T1000 (cell line): ENCODE data around the gene FCRLB.
"Not testable (repeated sequence)": the region's sequence is repeated elsewhere in the genome, so short reads cannot be mapped to it uniquely, and the experiment has no call there.

Experiments used
- DNase-seq: peaks from one replicate; lab custom pipeline; 2025; ENCODE audit warnings: mixed read lengths; lab: John Stamatoyannopoulos, UW

The FCRLB gene

DNA sequence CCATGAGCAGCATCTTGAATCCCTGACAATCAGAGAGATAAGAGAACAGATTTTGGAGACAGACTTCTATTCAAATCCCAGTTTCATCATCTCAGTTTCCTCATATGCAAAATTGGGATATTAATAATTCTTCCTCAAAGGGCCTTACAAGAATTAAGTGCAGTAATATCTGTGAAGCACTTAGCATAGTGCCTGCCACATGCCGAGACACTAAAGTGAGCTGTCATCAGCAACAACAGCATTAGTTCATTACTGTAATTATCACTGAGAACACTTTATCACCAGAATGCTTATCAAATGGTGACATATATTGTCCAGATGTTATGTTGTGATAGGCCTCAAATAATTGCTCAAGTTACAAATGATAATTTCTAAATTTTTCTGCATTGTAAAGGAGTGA, 922 bp upstream of the FCRLB start:
- DNase-seq = no peak

DNA sequence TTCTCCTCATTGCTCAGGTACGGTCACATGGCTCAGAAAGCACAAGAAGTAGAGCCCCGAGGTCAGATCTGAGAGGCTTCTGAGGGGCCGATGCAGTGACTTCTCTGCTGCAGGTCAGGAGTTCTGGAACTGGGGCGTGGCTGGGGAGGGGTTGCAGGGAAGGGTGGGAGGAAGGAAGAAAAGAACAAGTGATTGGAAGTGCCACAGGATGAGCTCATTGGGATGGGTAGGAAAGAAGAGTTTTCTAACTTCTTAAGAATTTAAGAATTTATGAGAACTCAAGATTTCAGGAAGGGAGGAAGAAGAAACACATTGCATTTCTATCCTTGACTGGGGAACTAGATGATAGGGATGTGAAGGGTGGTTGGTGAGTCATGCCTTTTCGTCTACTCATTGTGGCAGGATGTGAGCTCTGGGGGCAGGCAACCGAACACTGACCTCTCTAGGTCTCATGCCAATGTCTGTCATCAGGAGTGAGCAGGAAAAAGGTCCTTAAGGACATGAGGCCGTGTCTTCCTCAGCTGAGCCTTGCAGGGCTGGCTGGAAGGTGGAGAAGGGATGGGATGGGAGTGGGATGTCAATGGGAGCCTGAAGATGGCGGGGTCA, 497 bp downstream of the FCRLB start:
- DNase-seq = no peak

DNA sequence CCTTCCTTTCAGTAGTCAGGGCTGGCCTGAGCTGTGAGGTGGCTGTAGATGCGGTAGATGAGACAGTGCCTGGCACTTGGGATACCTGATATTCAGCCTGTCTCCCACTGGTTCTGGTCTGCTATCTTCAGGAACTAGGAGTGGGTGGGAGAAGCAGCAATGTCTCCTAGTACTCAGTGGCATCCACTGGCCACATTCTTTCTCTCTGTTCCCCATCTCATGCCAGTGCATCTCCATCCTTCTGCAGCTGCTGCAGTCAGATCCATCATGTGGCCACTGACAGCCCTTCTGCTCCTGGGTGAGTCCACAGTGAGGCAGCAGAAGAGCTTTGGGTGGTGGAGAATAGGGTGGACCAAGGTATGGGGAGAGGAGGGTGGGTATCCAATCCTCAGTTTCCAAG, 1.1 kb downstream of the FCRLB start:
- DNase-seq = no peak

DNA sequence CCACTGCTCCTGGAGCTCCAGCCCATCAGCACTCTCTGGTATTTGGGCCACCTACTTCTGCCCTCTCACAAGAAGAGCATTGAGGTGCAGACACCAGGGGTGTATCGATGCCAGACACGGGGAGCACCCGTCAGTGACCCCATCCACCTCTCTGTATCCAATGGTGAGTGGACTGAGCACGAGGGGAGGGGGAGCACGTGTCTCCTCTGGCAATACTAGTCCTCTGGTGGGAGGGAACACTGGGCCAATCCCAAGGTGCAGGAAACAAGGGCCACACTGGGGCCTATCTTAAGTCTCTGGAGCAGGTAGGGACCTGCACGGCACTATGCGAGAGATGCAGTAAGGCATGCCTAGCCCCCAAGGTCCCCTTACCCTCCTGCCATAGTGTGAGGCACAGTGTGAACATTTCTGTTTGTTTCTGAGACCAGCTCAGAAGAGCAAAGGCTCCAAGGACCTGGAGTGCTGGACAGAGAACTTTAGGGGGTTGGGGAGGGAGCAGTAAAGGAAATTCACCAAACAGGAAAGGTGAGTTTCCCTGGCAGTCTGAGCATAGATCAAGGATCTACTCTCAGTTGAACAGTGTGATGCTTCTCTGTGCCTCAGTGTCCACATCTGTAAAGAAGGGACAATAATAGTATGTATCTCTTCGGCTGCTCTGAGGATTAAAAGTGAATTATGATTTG, 2.3 kb downstream of the FCRLB start:
- DNase-seq = no peak

DNA sequence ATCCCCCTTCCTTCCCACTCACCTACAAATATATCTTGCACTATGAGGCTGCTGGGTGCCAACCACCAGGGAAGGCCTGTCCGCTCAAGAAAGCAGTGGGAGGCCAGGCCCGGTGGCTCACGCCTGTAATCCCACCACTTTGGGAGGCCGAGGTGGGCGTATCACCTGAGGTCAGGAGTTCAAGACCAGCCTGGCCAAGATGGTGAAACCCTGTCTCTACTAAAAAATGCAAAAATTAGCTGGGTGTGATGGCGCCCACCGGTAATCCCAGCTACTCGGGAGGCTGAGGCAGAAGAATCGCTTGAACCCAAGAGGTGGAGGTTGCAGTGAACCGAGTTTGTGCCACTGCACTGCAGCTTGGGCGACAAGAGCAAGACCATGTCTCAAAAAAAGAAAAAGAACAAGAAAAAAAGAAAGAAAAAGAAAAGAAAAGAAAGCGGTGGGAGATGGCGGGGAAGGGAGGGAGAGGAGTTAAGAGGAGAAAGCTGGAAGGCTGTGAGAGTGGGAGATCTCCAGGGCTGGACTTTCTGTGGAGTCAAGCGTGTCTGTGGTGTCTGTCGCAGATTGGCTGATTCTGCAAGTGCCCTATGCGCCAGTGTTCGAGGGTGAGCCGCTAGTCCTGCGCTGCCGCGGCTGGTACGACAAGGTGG, 4.0 kb downstream of the FCRLB start:
- not testable (repeated sequence) for DNase-seq

DNA sequence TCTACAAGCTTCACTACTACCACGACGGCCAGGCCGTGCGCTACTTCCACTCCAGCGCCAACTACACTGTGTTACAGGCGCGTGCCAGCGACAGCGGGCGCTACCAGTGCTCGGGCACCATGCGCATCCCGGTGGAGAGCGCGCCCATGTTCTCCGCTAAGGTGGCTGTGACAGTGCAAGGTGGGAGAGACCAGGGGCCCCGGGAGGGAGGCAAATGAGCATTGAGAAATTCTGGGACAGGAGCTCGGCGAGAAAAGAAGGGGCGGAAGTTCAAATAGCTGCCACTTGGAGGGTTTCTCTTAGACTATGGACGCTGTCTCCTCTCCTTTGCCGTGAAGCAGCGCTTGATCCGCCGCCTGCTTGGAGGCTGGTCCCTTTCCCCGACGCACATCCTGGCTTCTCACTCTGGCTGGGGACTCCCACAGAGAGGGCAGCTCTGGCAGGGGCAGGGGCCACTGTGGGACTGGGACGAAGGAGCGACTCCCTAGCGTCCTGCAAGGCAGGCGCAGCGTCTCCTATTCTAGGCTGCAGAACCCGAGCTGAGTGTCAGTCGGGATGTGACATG, 4.6 kb downstream of the FCRLB start:
- no peak for DNase-seq

GRCh38 chr1:161726473-161727255, 5.3 kb downstream of the FCRLB start:
- peak; percentile 64 for DNase-seq

GRCh38 chr1:161727256-161727924, 6.0 kb downstream of the FCRLB start:
- no peak for DNase-seq

- no peak for DNase-seq
These were observed 7.3 kb downstream of the FCRLB start for GRCh38 chr1:161728376-161729226.

DNA sequence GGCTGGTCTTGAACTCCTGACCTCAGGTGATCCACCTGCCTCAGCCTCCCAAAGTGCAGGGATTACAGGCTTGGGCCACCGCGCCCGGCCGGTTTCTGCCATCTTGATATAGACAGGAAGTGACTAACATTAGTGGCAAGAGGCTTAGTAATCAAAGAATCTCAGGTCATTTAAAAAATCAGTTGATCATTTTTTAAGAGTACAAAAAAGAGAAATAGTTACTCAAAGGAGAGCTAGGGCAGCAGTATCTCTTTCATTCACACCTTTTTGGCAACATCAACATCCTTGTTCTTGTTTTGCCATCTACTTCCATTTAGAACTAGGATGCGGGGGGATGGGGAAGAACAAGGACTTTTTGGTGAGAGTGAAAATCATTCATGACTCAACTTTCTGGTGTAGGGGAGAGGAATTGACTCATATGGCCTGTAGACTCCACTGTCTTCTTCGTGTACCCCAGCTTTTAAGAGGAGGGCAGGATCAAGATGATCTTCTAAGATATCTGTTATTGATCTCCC, 8.8 kb downstream of the FCRLB start:
- DNase-seq = no peak

GRCh38 chr1:161731241-161731640, 9.9 kb downstream of the FCRLB start:
- no peak for DNase-seq

- DNase-seq = no peak
These were observed 10.8 kb downstream of the FCRLB start for GRCh38 chr1:161731981-161732718.

DNA sequence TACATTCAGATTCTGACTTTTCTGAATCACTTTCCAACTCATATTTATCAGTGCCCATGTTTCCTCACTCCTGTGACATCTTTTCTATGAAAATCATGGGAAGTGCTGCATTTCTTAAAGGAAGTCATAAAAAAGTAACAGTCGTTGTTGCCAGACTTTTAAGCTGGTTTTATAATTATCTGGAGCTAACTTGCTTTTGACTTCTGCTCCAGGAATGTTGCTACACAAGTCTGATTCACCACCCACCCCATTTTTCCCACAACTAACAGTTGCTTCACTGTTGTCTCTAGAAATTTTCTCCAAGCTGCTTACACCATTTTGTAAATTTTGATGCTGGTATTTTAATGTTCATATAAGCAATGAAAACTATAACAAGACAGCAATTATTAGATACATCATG, 12.2 kb downstream of the FCRLB start:
- no peak for DNase-seq

DNA sequence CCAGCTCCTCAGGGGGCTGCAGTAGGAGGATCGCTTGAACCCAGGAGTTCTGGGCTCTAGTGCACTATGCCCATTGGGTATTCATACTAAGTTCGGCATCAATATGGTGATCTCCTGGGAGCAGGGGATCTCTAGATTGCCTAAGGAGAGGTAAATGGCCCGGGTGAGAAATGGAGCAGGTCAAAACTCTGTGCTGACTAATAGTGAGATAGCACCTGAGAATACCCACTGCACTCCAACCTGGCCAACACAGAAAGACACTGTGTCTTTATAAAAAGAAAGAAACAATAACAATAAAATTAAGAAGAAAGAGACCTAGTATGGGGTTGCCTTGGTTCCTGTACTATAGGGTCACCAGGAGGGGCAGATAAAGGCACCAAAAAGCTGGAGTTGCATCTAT, 14.5 kb downstream of the FCRLB start:
- DNase-seq = no peak

DNA sequence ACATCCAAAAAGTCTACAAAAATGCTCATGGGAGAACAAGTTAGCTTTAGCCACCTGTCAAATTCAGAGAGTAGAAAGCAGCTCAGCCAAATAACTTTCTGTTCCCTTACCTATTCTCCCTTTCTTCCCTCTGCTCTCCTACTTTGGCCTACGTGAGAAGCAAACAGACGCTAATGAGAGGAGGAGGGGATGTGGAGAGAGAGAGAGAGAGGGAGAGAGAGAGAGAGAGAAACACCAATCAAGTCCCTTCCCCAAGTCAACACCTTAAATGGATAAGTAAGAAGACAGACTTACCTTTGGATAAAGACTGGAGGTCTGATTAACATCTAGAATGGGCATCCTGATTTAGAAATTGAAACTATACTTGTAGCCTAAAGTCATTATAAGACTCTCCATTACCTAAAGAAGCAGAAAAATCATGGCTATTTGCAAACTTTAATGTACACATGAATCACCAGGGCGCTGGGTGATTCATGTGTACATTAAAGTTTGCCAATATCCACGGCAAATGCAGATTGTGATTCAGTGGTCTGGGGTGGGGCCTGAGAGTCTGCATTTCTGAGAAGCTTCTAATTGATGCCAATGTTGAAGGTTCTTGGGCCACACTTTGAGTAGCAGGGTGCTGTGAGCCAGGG, 15.1 kb downstream of the FCRLB start:
- DNase-seq = no peak

DNA sequence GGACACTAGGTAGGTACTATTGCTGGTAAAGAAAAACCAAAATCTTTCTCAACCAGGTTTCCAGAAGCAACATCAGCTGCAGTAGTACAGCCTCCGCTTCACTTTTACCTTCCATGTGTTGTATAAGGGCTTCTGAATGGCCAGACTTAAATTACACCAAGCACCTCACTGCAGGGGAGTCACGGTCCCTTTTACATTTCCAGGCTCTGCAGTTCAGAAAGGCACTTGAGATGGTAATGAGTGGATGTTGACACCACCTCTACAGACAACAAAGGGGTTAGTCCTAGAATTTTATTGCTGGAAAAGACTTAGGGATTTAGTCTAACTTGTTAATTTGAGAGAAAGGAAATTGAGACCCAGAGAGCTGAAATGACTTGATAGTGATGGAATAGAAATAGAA, 16.3 kb downstream of the FCRLB start:
- DNase-seq = no peak

- DNase-seq = peak; percentile 15
These were observed 17.4 kb downstream of the FCRLB start for GRCh38 chr1:161738627-161739287.

GRCh38 chr1:161739865-161740566, 18.7 kb downstream of the FCRLB start:
- DNase-seq = no peak
